ENCODE measurements around the gene STPG1.
A peak's percentile ranks its signal among the peaks of the same experiment; 100 is the strongest.

The STPG1 gene

DNA sequence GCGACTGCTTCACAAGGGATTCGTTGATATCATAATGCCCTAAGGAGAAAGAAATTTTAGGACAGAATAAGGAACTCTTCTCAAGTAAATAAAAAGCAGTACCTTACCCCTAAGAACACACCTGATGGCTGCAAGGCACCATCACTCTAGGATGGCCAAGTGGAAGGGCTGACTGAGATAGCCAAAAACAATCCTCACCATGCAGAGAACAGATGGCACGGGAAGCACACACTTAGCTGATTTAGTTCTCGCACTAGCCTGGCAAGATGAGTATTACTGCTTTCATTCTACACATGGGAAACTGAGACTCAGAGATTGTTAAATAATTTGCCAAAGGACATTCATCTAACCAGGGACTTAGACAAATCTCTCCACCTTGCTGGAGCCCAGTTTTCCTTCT lies 43.8 kb downstream of the STPG1 start:
- no peak for DNase-seq

DNA sequence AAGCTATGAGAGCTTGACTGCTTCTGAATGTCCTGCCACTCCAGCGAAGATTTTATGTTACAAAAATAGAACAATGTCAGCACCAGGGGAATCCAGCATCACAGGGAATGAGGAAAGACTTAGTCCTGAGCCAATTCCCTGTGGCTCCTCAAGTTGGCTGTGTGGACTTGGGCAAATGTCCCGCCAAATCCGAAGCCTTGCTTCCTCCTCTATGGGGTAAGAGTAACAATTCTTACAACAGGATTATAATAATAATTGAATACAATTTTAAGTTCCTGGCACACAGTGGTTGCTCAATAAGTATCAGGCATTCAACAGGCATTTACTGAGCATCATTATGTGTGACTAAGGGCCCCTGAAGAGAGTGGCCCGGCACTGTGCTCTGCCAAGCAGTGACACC lies 44.4 kb downstream of the STPG1 start:
- DNase-seq: peak; percentile 33

DNA sequence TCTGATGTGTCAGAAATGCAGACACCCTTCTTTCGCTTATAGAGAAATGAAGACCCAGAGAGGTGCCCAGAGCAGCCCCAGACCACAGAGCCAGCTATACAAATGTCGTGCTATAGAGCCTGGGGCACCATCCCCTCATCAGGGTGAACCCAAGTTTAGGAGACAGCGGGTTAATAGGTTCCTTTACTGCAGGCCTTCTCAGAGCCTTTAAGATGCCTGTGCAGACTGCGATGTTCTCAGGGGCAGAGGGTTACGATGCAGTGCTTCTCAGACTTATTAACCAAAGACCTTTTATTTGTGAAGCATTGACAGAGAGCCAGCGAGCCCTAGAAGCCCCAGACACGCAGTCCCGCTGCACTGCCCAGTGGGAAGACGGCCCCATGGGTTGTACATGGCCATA lies 46.9 kb downstream of the STPG1 start:
- DNase-seq: no peak

DNA sequence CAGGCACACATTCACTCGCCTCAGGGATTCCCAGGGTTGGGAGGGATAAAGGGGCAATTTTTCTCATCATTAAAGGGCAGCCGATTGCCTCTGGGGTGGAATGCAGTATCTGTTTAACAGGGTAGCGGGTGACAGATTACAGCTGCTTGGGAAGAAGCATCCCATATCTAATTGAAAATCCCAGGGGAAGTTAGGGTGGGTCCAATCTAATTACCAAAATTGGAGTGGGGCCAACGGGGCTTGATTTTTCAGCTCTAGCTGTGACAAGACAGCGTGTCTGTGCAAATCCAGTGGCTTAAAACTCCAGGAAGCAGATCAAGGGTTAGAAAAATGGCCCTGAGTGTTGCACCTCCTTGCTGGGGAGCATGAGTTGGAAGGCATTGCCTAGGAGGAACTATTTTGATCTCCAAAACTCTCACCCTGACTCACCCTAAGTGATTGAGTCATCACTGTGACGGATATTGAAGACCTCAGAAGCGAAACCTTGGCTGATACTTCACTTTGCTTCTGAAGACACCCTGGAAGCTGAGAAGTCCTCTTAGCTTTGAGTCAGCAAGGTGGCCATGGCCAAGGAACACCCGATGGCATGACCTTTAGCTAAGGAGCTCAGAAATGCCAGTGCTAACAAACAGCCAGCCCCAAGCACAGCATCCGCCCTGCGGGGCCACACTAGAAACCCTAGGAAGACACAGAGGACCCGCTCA lies 48.5 kb downstream of the STPG1 start:
- peak; percentile 83 for DNase-seq

DNA sequence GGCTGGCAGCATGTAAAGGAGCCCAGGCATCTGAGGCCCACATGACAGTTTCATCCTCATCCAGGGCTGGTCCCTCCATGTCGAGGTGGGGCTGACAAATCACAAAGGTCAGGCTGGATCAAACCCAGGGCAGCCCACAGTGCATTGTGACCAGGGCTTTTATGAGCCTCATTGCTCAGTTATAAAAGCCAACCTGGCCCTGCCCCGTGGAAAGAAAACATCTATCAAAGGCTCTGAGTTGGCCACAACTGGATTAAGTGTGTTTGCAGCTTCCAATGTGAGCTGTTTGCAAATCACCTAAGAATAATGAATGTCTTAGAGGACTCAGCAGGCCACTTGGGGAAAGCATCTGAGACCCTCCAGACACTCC lies 49.0 kb downstream of the STPG1 start:
- DNase-seq: no peak

DNA sequence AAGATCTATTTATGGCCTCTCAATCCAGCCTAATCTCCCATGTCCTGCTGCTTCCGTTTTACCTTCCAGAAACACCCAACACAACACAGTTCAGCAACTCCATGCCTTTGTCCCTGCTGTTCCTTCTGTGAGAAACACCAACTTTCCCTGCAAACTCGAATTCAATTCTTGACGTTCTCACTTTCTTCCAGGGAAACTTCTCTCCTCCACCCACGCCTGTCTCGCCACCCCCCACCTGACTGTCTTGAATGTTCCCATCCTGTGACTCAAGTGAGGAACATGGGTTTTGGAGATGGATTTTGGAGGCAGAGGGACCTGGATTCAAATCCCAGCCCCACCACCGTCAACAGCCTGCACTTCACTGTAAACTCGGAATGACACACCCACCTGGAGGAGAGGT lies 49.6 kb downstream of the STPG1 start:
- DNase-seq: no peak

DNA sequence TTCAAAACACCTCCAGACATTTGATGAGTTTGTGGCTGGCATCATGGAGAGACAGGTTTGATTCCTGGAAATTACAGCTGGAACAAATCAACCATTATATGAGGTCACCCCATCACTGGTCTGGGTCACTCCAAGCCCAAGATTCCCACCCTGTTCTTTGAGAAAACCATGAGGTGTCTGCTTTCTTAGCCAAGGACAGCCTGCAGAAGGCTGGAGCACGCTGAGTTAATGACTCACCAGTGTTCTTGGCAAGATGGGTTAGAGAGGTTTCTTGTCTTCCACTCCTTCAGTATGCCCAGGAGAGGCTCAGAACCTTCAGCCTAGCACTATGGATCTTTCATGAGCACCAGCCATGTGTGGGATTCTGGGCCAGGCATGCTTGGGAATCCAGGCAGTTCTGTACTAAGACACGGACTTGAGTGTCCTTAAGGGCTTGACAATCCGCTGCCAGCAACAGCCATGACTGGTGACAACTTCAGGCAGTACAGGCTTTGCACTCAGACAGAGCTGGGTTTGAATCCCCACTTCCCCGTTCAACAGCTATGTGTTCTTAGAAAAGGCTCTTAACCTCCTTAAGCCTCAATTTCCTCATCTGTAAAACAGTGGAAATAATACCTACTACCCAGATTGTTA lies 50.5 kb downstream of the STPG1 start:
- peak; percentile 87 for DNase-seq

DNA sequence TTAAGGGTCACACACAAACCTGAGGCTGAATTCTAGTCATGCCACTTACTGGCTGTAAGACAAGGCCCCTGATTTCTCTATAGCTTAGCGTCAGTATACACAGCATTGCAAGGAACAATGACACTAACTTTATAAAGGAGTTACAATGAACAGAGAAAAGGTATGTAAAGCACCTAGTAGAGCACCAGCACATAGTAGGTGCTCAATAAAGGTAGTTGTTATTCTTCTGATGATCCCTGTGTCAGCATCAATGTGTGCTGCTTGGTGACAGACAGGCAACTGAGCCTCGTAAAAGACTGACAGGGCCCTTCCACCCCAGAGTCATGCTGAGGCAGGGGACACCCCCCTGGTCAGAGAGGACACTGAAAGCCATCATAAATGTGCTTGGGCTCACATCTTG lies 51.2 kb downstream of the STPG1 start:
- no peak for DNase-seq

DNA sequence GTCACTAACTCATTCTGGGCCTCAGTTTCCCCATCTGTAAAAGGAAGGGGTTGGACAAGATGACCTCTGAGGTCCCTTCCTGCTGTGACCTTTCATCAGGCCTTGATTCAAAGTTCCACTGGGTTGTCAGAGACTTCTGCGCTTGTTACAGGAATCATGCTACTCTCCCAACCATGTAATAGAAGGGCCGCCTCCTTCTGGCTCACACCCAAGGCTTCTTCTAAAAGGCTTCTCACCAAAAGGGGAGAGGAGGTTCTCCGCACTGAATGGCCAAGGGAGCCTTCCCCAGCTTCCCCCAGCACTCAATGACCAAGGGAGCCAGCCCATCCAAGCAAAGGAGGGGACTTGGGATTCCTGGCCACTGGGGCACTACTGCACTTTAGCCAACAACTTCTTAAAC lies 51.8 kb downstream of the STPG1 start:
- no peak for DNase-seq

DNA sequence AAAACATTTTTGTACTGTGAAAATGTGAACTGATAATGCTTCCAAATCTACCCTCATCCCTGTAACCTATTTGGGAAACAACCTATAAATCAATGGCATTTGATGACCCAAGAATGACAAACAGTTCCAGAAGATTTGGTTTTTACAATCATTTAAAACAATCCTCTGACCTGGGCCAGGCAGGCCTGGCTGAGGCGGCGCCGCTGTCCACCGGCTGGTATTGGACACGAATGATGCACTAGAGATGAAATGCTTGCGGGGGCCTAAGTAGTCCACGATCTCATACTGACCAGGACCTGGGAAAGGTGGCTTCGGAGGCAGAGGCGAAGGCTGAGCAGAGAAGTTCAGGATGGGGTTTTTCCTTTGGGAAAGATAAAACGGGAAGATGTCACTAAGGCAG lies 52.9 kb downstream of the STPG1 start:
- no peak for DNase-seq

DNA sequence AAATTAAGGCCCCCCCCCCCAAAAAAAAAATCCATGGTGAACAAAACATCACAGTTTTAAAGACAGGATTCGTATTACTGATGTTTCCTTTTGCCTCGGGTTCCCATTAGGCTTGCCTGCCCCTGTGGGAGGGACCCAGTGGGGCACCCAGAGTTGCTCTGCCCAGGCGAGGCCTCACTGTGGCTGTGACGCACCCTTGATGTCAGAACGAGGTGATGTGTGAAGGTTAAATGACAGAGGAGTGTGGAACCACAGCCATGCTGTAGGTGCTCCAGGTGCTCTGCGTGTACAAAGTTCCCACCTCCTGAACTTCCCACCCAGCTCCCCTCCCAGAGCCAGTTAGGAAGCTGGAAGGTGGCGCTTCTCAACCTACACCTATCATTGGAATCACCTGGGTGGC lies 56.5 kb downstream of the STPG1 start:
- no peak for DNase-seq

DNA sequence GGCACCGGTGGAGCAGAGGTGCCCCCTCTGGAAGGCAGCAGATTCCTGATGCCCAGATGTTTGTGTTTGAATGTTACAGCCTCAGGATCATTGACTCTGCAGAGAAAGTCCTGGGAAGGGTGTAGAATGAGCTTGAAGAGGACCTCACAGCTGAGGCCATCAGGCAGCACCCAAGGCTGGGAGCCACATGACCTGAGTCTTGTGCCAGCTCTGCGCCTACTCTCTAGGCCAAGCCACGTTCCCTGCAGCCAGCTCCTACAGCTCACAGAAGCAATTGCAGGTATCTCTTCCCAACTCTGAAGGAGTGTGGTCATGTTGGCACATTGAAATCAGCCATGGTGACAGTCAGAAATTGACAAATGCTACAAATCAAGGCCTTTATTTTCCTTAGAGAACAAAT lies 58.1 kb downstream of the STPG1 start:
- DNase-seq: no peak

DNA sequence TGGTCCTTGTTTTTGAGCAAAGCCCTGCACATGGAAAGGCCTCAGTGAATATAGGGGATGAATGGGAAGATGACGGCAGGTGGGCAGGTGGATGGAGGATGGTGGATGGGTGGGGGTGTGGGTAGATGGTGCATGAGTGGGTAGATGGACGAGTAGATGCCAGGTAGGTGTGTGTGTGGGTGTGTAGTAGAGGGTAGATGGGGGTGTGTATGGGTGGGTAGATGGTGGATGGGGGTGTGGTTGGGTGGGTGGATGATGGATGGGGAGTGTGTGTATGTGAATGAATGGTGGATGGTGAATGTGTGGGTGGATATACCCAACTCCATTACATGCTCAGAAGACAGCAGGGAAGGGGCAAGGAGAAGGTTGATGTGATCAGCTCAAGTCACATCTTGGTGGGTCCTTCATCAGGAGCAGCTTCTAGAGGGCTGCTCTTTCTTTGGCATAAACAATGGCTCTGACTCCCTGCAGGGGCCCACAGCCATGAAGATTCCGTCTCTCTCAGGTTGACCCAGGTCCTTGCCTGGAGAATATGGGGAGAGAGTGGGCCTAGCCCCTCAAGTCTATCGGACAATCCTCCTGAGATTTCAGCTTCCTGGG lies 60.2 kb downstream of the STPG1 start:
- no peak for DNase-seq

DNA sequence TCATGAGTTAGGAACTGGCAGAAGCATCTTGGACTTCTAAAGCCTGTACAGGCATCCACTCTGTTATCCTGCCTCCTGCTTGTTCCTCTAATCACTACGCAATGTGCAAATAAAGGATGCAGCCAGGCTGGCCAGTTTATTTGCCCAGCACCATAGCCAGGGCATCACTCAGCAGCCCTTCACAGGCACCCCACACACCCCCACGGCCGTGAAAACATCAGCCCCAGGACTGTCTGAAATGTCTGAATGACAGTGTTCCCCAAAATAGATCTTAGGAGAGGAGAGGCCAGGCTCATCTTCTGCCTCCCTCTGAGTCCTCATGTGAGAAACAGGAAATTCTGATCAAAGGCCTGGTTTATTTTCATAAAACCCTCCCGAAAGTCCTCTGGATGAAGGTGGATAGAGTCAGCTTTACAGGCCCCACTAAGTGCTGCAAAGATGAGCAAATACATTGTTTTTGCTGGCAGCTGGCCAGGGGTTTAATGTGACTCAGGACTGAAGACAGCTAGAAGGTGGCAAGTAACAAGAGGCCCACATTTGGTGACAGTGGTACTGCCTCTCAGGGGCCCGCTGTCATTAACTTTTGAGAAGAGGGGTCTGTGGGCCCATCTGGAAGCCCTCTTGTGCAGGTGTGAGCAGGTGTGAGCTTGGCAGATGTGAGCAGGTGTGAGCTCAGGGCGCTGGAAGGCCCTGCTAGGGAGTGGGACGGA lies 61.5 kb downstream of the STPG1 start:
- peak; percentile 61 for DNase-seq

DNA sequence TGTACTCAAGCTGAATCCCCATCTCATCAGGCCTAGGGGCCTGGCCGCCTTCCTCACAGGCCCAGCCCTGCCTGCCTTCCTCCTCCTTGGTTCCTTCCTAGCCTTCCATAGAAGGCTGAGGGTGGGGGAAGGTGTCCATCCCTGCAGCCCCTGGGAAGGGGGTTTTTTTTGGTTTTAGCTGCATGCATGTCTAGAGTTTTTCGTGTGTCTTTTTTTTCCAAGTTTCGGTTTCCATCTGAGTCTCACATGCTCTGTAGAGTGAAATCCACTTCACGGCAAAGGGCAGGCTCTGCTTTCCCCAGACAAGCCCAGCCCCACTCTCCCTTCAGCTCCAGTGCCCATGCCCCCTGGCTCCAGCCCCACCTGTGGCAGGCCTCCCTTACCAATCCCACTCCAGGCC lies 62.3 kb downstream of the STPG1 start:
- no peak for DNase-seq

DNA sequence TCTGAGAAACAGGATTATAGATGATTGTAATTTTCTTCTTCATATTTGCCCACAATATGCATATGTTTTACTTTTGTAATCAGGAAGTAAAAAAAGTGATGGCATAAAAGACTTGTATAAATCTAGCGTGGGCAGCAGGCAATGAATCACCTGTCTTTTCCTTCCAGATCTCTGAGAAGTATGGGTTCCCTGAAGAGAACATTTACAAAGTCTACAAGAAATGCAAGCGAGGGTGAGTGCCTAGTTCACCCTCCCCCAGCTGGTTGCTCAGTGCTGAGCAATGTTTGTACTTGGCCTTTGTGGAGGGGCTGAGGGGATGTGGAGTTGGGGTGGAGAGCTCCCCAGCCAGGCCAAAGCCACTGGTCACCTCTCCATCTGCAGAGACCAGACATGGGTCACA lies 63.7 kb downstream of the STPG1 start:
- no peak for DNase-seq

DNA sequence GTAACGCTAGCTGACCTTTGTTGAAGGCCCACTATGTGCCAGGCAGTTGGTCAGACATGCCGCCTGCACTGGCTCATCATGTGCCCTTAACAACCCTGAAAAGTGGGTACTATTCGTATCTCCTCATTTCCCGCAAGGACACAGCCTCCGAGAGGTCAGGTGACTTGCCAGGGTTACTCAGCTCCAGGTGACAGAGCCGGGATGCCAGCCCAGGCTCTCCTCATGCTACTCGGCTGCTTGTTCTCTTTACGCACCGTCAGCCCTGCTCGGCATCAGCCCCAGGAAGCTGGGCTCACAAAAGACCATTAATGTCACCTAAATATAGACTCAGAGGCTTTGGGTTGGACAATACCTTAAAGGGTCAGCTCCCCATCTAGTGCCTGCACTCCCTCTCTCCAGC lies 65.4 kb downstream of the STPG1 start:
- no peak for DNase-seq

DNA sequence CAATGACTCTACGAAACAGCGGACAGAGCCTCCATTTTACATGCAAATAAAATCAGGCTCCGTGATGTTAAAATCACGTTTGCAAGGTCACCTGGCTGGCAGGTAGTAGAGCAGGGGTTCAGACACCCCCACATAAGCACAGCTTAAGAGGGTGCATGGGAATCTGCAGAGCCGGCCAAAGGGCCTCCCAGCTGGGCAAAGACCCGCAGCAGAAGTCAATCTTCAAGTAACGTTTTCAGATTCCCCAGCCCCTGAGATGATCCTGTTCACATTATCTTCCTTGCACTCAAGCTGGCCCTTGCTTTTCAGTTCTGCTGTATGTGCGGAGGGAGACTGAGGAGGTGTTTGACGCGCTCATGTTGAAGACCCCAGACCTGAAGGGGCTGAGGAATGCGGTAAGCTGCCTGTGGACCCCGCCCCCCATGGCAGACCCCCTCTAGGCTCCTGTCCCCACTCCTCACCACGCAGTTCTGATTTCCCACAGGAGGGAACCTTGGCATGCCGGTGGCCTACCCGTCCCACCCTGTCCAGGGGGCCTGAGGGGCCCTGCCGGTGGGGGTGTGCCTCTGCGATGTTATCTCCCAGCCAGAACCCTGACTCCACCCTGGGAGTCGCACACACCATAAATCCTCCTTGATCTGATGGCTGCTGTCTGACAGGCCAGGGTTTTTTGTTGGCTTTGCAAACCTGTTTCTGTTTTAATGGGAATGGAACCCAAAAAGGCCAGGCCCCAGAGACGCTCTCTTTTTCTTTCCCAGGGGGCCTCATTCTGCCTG lies 66.2 kb downstream of the STPG1 start:
- DNase-seq: no peak

DNA sequence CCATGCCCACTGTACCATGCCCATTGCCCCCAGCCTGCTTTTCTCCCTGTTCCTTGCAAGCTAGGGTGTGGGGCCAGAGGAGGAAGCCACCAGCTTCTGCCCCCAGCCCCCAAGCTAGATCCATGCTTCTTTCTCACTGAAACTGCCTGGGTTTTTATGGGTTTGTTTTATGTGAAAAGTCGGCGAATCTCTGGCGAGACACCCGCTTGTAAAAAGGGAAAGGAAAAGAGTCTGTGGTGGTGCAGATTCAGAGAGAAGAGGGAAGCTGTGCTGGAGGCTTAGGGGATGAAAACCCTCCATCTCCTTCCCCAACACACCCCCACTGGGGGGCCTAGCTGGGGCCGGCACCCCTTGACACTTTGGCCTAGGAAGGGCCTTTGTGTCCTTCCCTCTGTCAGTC lies 68.2 kb downstream of the STPG1 start:
- no peak for DNase-seq

DNA sequence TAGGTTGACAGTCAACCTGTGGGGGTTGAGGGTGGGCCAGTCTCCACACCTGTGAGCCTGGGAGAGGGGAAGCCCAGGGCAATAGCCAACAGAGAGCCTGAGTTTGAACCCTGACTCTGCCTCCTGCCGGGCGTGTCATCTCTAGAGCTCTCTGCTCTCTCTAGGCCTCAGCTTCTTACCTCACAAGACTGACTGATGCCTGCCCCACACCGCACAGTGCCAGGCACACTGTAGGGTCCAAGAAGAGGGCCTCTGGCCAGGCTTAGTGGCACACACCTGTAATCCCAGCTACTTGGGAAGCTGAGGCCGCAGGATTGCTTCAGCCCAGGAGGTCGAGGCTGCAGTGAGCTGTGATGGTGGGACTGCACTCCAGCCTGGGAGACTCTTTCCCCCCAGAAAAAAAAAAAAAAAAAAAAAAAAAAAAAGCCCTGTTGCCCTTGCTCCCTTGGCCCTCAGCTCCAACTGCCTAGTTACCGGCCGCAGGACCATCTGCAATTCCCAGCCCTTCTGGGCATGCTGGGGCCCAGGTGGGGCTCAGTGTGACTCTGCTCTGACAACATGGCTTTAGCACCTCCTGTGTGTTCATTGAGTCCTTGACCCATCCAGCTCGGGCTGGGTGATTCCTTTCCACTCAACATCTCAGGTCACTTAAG lies 69.4 kb downstream of the STPG1 start:
- DNase-seq: no peak

DNA sequence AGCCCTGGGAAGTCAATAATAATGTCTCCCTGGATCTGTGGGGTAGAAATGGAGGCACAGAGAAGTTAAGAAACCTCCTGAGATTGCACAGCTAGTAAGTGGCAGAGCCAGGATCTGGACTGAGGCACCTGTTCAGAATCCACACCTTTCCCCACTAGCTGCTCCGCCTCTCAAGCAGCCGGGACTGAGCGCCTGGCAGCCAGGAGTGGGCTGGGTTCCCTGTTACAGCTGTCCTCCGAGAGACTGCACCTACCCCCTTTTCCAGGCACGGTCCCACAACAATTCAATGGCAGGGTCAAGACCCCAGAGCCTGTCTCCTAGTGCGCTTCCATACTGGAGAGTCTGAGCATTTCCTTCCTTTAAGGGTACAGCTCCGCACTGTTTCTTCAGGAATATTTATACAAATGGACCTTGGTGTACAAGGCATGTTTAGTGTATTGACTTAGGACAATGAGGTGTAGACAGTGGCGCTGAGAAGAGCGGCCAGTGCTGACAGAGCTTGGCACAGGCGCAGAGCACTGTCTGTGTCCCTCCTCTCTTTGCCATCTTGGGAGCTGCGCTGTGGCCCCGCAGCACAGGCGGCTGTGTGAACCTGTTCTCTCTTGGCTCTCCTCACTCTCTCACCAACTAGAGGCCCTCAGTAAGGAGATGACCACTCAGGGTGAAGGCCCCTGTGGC lies 70.0 kb downstream of the STPG1 start:
- DNase-seq: no peak

DNA sequence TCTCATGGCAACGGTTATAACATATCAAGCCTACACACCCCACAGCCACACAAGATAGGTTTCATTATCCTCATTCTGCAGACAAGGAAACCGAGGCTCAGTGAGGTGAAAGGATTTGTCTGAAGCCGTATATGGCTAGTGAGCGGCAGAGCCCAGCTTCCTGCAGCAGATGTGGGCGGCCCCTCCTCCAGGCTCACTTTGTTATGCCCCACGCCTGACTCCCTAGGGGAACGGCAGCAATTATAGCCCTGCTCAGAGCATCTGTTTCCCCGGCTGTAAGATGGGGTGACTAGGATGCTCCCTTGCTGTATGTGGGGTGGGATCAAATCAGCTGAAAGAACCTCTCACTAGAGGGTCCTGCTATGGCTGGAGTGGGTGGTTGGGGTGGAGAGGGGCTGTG lies 72.3 kb downstream of the STPG1 start:
- DNase-seq: peak; percentile 34

All from fibroblast of skin of scalp (primary cell).